Subcutaneous adipose tissue (tissue), 4 donors: ENCODE data around the gene MAGI1. TPM values are rescaled to one million over a fixed set of nuclear protein-coding genes. Genes with fewer than 3 reads are reported as not detected.

ENCODE experiments used
- CTCF ChIP-seq: fragments of 450-650 bp; IDR thresholded peaks from one replicate; pipeline ENCODE4 v1.5.1; 2016; ENCODE audit warnings: low read depth, mild to moderate bottlenecking, control low read depth, antibody characterized with exemption, moderate library complexity
- total RNA-seq, 4 donors: library from RNA; depleted of rRNA; stranded (reverse); fragments of >200 nt; gene quantifications; one replicate each; pipeline ENCODE4 v1.1.0, GENCODE V29; 2016

The MAGI1 gene
- total RNA-seq, 4 donors from 2014 or later: 15.3 to 56.9 (median 35.4) TPM

- TF ChIP-seq CTCF: no peak
Measured at GRCh38 chr3:65808824-65809223, 229.9 kb downstream of the MAGI1 start.

GRCh38 chr3:65808407-65808806 lies 230.3 kb downstream of the MAGI1 start:
- TF ChIP-seq CTCF: no peak

- no peak for TF ChIP-seq CTCF
Measured at GRCh38 chr3:65807225-65807624, 231.5 kb downstream of the MAGI1 start.

- TF ChIP-seq CTCF: no peak
Measured at GRCh38 chr3:65806600-65806999, 232.1 kb downstream of the MAGI1 start.

- TF ChIP-seq CTCF: no peak
Measured at GRCh38 chr3:65796676-65797075, 242.0 kb downstream of the MAGI1 start.

GRCh38 chr3:65795166-65795565 lies 243.6 kb downstream of the MAGI1 start:
- TF ChIP-seq CTCF: no peak

- no peak for TF ChIP-seq CTCF
Measured at GRCh38 chr3:65793495-65794200, 245.1 kb downstream of the MAGI1 start.
